A673 (cell line): Measurements from ENCODE around the gene ZNF668.

Experiments
- CTCF ChIP-seq: fragments of 300-800, 200-600 bp; sonication (generic); conservative IDR thresholded peaks from 2 replicates; pipeline ENCODE4 v1.5.1; 2017; ENCODE audit warnings: low read depth, mild to moderate bottlenecking, antibody characterized with exemption, low read length, moderate library complexity, mixed read lengths
- EZH2 ChIP-seq: fragments of 200-600 bp; sonication (generic); IDR thresholded peaks from 2 replicates; pipeline ENCODE4 v1.6.1; 2017; ENCODE audit warnings: borderline replicate concordance, low read depth, mild to moderate bottlenecking, mixed read lengths, antibody characterized with exemption, low read length; ENCODE audit not compliant: poor library complexity, severe bottlenecking

GRCh38 chr16:31042866-31043265 is 31.2 kb downstream of the ZNF668 start:
- TF ChIP-seq CTCF (no peak), EZH2 (no peak)
